AG10803 (cell line): ENCODE measurements around the gene CCNE1.

Experiments used
- DNase-seq: peaks from one replicate; pipeline ENCODE4 v3.0.0; 2010; ENCODE audit warnings: low read depth
- H3K4me3 ChIP-seq: 2 replicates; pipeline ENCODE4 v1.5.1; 2011; ENCODE audit warnings: mild to moderate bottlenecking, low read length, control low read depth
- TF ChIP-seq, protein P1 (sequence below): conservative IDR thresholded peaks from 2 replicates; pipeline ENCODE4 v1.5.1; 2011; ENCODE audit warnings: mild to moderate bottlenecking, low read length, control low read depth, inconsistent platforms

CCNE1 gene

DNA sequence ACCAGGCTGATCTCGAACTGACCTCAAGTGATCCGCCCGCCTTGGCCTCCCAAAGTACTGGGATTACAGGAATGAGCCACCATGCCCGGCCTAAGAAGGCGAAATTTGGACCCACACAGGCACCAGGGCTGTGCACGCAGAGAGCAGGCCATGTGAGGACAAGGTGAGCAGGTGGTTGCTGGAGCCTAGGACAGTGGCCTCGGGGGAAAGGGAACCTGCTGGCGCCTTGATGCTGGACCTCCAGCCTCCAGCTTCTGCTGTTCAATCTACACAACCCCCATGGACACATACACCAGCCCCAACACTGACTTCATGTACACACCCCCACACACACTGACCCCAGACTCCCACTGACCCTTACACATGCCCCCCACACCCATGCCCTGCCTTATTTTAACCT is 41.8 kb upstream of the CCNE1 start:
- TF ChIP-seq, protein P1, sequence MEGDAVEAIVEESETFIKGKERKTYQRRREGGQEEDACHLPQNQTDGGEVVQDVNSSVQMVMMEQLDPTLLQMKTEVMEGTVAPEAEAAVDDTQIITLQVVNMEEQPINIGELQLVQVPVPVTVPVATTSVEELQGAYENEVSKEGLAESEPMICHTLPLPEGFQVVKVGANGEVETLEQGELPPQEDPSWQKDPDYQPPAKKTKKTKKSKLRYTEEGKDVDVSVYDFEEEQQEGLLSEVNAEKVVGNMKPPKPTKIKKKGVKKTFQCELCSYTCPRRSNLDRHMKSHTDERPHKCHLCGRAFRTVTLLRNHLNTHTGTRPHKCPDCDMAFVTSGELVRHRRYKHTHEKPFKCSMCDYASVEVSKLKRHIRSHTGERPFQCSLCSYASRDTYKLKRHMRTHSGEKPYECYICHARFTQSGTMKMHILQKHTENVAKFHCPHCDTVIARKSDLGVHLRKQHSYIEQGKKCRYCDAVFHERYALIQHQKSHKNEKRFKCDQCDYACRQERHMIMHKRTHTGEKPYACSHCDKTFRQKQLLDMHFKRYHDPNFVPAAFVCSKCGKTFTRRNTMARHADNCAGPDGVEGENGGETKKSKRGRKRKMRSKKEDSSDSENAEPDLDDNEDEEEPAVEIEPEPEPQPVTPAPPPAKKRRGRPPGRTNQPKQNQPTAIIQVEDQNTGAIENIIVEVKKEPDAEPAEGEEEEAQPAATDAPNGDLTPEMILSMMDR, result no peak
- no peak for DNase-seq
- H3K4me3 ChIP-seq, result no peak overlapping the region

DNA sequence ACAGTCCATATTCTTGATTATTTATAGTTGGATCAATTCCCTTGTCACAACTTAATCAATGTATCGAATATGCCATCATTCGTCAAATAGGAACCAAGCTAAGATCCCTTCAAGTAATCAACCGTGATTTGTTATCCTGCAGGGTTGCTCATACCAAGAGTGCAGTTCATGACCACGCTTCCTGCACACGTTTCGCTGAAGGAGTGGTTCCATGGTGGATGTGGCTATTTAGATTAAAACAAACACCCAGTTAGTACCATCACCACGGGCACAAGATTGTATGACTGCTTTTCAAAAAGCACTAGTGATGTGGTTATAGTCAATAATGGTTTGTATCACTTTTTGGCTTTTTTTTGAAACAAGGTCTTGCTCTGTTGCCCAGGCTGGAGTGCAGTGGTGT is 41.1 kb upstream of the CCNE1 start:
- DNase-seq, result no peak
- TF ChIP-seq, protein P1, result no peak
- no peak overlapping the region for H3K4me3 ChIP-seq

DNA sequence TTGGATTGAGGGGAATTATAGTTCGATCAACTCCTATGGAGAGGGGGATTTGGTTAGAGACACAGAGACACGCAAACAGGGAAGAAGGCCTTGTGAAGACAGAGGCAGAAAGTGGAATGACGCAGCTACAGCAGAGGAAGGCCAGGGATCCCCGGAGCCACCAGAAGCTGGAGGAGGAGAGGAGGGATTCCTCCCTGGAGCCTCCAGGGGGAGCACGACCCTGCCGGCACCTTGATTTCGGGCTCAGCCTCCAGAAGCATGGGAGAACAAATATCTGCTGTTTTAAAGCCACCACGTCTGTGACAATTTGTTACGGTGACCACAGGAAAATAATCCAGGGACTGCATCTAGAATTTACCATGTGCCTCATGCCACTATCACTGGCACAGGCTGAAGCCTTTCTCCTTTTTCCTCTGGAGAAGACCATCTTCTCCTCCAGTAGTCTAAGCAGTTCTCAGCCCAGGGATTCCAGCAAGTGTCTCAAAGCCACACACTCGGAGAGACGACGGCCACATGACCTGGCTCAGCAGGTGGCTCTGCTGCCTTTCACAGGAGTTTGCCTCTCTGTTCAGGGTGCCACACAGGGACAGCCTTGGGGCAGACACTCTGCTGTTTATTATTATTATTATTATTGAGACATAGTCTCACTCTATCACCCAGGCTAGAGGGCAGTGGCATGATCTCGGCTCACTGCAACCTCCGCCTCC is 39.9 kb upstream of the CCNE1 start:
- H3K4me3 ChIP-seq, result no peak overlapping the region
- peak; percentile 50 for DNase-seq
- TF ChIP-seq, protein P1, result peak; percentile 85

DNA sequence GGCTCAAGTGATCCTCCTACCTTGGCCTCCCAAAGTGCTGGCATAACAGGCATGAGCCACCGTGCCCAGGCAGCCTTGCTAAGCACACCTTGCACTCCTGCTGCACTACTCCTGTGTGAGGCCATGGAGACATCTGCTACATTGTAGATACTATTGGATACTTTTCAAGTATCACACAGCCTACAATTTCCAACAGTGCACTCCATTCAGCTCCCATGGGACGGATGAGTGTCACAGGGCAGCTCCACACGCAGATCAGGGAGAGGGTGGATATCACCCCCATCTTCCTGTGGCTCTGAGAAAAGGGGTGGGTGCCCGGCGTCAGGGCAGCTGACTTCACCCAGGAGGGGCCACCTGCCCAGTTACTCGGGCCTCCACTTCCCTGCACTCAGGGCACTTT is 39.1 kb upstream of the CCNE1 start:
- H3K4me3 ChIP-seq, result no peak overlapping the region
- no peak for DNase-seq
- TF ChIP-seq, protein P1, result no peak

DNA sequence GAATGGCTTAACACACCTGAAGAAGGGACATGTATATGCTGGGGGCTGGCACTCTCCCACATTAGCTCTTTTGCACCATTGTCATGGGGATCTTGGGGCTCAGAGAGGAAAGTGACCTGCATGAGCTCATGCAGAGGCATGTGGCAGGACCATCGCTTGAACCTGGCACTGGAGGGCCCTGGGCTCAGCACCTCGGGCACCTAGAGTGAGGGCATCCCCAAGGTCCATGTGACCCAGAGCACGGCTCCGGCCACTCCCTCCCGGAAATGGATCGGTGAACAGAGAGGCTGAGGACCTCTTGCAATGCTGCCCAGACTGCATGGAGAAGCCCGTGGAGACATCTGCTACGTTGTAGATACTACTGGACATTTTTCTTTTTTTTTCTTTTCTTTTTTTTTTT is 38.6 kb upstream of the CCNE1 start:
- no peak overlapping the region for H3K4me3 ChIP-seq
- TF ChIP-seq, protein P1, result no peak
- no peak for DNase-seq

DNA sequence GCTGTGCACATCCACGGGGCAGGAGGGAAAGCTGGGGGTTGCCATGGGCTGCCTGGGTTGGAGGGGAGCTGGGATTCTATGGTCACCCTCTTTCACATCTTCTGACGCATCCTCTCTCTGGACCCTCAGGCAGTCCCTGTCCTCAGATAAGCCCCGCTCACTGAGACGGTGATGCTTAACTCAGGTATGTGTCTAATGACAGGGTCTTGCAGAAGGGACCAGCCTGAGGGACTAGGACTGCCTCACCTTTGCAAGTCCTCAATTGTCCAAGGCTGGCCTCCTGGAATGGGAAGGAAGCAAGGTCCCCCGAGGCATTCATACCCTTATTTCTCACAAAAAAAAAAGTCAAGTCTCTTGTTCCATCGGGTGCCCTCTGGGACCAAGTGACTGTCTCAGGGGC is 37.7 kb upstream of the CCNE1 start:
- TF ChIP-seq, protein P1, result no peak
- H3K4me3 ChIP-seq, result no peak overlapping the region
- no peak for DNase-seq

DNA sequence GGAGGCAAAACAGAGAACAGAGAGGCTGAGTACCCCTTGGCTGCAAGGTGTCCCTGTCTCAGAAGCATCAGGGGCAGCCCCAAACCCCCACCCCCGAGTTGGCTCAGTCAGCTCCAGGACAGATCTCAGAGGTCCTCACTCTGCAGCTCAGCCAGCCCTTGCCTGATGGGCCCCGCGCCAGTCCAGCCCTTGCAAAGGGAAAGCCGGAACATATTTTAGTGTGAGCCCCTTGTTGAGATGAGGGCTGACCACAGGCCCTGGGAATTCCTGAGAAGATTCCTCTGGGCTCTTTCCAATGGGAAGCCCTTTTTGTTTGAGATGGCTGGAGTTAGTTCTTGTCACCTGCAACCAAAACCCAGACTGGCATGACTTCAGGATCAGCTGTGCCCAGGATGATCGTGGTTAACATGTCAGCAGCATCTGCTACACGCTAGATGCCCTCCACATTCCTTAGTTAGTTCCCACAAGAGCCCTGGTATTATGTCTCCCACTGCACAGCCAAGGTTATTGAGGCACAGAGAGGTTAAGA is 33.9 kb upstream of the CCNE1 start:
- no peak for DNase-seq
- TF ChIP-seq, protein P1, result no peak
- H3K4me3 ChIP-seq, result no peak overlapping the region
